ENCODE measurements around the gene LGR6. TPM values are rescaled to one million over a fixed set of nuclear protein-coding genes. Genes with fewer than 3 reads are reported as not detected.
A peak's percentile ranks its signal among the peaks of the same experiment; 100 is the strongest.

The LGR6 gene, protein sequence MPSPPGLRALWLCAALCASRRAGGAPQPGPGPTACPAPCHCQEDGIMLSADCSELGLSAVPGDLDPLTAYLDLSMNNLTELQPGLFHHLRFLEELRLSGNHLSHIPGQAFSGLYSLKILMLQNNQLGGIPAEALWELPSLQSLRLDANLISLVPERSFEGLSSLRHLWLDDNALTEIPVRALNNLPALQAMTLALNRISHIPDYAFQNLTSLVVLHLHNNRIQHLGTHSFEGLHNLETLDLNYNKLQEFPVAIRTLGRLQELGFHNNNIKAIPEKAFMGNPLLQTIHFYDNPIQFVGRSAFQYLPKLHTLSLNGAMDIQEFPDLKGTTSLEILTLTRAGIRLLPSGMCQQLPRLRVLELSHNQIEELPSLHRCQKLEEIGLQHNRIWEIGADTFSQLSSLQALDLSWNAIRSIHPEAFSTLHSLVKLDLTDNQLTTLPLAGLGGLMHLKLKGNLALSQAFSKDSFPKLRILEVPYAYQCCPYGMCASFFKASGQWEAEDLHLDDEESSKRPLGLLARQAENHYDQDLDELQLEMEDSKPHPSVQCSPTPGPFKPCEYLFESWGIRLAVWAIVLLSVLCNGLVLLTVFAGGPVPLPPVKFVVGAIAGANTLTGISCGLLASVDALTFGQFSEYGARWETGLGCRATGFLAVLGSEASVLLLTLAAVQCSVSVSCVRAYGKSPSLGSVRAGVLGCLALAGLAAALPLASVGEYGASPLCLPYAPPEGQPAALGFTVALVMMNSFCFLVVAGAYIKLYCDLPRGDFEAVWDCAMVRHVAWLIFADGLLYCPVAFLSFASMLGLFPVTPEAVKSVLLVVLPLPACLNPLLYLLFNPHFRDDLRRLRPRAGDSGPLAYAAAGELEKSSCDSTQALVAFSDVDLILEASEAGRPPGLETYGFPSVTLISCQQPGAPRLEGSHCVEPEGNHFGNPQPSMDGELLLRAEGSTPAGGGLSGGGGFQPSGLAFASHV
- total RNA-seq (2014; rRNA removed; shearing (Covaris generic)) = 0.58 and 0.66 TPM in 2 replicates
- 0.89 and 0.96 TPM in 2 replicates for polyA plus RNA-seq (2016; fragmentation: Nextera tagmentation; extraction: Ambion mirVana)
- long read RNA-seq = 0 reads

DNA sequence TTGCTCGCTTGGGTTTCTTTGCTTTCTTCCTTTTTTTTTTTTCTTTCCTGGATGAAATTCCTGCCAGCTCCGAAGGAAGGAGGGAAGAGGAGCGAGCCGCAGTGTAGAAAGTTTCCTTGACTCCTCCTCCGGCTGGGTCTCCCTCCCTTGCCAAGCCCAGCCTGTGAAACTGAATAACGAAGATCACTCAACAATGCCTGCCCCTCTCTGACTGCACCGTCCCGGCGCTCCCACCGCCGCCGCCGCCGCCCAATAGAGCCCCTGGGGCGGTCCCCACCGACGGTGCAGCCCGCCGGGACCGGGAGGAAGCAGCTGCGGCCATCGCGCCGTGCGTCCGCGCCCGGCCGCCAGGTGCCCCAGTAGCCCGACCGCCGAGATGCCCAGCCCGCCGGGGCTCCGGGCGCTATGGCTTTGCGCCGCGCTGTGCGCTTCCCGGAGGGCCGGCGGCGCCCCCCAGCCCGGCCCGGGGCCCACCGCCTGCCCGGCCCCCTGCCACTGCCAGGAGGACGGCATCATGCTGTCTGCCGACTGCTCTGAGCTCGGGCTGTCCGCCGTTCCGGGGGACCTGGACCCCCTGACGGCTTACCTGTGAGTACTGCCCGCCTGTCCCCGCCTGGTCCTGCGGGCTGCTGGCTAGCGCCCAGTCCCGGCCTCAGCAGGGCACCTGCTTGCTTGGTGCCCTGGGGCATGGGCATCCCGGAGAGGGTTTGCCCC, at the start of gene LGR6:
Gene LGR6, plus strand, starts transcription at position 186 of the 714 bp plus-strand sequence. Its CDS starts 191 bp downstream, at position 377.
- H3K4me1 ChIP-seq (ENCODE audit: insufficient read depth) = peaks cover 4% of the 10 kb centered on the region; the same call in 1 of the 2 replicates
- H2AFZ ChIP-seq = 0 out of 2 replicates have a peak within 1 kb of the TSS, but pooled peaks have one; percentile 80
- H3K27me3 ChIP-seq (ENCODE audit: insufficient read depth) = peaks cover 34% of the 10 kb centered on the region
- TF ChIP-seq, protein P1, sequence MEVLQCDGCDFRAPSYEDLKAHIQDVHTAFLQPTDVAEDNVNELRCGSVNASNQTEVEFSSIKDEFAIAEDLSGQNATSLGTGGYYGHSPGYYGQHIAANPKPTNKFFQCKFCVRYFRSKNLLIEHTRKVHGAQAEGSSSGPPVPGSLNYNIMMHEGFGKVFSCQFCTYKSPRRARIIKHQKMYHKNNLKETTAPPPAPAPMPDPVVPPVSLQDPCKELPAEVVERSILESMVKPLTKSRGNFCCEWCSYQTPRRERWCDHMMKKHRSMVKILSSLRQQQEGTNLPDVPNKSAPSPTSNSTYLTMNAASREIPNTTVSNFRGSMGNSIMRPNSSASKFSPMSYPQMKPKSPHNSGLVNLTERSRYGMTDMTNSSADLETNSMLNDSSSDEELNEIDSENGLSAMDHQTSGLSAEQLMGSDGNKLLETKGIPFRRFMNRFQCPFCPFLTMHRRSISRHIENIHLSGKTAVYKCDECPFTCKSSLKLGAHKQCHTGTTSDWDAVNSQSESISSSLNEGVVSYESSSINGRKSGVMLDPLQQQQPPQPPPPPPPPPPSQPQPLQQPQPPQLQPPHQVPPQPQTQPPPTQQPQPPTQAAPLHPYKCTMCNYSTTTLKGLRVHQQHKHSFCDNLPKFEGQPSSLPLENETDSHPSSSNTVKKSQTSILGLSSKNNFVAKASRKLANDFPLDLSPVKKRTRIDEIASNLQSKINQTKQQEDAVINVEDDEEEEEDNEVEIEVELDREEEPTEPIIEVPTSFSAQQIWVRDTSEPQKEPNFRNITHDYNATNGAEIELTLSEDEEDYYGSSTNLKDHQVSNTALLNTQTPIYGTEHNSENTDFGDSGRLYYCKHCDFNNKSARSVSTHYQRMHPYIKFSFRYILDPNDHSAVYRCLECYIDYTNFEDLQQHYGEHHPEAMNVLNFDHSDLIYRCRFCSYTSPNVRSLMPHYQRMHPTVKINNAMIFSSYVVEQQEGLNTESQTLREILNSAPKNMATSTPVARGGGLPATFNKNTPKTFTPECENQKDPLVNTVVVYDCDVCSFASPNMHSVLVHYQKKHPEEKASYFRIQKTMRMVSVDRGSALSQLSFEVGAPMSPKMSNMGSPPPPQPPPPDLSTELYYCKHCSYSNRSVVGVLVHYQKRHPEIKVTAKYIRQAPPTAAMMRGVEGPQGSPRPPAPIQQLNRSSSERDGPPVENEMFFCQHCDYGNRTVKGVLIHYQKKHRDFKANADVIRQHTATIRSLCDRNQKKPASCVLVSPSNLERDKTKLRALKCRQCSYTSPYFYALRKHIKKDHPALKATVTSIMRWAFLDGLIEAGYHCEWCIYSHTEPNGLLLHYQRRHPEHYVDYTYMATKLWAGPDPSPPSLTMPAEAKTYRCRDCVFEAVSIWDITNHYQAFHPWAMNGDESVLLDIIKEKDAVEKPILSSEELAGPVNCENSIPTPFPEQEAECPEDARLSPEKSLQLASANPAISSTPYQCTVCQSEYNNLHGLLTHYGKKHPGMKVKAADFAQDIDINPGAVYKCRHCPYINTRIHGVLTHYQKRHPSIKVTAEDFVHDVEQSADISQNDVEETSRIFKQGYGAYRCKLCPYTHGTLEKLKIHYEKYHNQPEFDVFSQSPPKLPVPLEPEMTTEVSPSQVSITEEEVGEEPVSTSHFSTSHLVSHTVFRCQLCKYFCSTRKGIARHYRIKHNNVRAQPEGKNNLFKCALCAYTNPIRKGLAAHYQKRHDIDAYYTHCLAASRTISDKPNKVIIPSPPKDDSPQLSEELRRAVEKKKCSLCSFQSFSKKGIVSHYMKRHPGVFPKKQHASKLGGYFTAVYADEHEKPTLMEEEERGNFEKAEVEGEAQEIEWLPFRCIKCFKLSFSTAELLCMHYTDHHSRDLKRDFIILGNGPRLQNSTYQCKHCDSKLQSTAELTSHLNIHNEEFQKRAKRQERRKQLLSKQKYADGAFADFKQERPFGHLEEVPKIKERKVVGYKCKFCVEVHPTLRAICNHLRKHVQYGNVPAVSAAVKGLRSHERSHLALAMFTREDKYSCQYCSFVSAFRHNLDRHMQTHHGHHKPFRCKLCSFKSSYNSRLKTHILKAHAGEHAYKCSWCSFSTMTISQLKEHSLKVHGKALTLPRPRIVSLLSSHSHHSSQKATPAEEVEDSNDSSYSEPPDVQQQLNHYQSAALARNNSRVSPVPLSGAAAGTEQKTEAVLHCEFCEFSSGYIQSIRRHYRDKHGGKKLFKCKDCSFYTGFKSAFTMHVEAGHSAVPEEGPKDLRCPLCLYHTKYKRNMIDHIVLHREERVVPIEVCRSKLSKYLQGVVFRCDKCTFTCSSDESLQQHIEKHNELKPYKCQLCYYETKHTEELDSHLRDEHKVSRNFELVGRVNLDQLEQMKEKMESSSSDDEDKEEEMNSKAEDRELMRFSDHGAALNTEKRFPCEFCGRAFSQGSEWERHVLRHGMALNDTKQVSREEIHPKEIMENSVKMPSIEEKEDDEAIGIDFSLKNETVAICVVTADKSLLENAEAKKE (CRISPR knock-in tag; IDR thresholded peaks at IDR 0.05) = no peak
- TF ChIP-seq STAT1 (IDR thresholded peaks at IDR 0.05; ENCODE audit: unreplicated experiment) = no peak
- TF ChIP-seq EZH2 (IDR thresholded peaks at IDR 0.05; ENCODE audit: low read depth, unreplicated experiment) = no peak
- TF ChIP-seq POLR2AphosphoS5 (IDR thresholded peaks at IDR 0.05; ENCODE audit: low read depth) = no peak
- TF ChIP-seq ZNF331 (CRISPR knock-in tag; IDR thresholded peaks at IDR 0.05; ENCODE audit: low read depth) = no peak
- TF ChIP-seq, protein P2, sequence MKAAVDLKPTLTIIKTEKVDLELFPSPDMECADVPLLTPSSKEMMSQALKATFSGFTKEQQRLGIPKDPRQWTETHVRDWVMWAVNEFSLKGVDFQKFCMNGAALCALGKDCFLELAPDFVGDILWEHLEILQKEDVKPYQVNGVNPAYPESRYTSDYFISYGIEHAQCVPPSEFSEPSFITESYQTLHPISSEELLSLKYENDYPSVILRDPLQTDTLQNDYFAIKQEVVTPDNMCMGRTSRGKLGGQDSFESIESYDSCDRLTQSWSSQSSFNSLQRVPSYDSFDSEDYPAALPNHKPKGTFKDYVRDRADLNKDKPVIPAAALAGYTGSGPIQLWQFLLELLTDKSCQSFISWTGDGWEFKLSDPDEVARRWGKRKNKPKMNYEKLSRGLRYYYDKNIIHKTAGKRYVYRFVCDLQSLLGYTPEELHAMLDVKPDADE (IDR thresholded peaks at IDR 0.05) = no peak
- peaks cover 31% of the 10 kb centered on the region for H3K27me3 Mint-ChIP-seq (ENCODE audit: insufficient read depth, low read depth, poor library complexity)
- no peaks in the 10 kb centered on the region for H3K79me2 ChIP-seq (replicated peaks; ENCODE audit: insufficient read depth)
- H3K9me3 Mint-ChIP-seq = 0 out of 3 replicates have a peak, but pooled peaks cover 3% of the 10 kb centered on the region
- DNase-seq (ENCODE audit: low spot score) (peak; percentile 64), ATAC-seq (peak; percentile 55)
- no peaks in the 10 kb centered on the region for H3K36me3 Mint-ChIP-seq (ENCODE audit: low read depth)
- no peaks in the 10 kb centered on the region for H3K36me3 ChIP-seq (ENCODE audit: insufficient read depth)
- no peaks in the 10 kb centered on the region for H4K20me1 ChIP-seq (replicated peaks; ENCODE audit: insufficient read depth)
- no peak within 1 kb of the TSS for H3K27ac ChIP-seq (ENCODE audit: low read depth)
- peaks cover 3% of the 10 kb centered on the region; the same call in 1 of the 3 replicates for H3K4me1 Mint-ChIP-seq
- H3K4me2 ChIP-seq = peak within 1 kb of the TSS; percentile 82
- 0 out of 2 replicates have a peak, but pooled peaks cover 2% of the 10 kb centered on the region for H3F3A ChIP-seq (replicated peaks; ENCODE audit: low read depth)
- H3K27ac Mint-ChIP-seq = no peak within 1 kb of the TSS
- peak within 1 kb of the TSS; percentile 75 for H3K4me3 Mint-ChIP-seq
- H3K4me3 ChIP-seq = peak within 1 kb of the TSS; percentile 57
- H3K9me2 ChIP-seq (ENCODE audit: insufficient read depth) = no peaks in the 10 kb centered on the region

All from GM23338 (cell line).